H9 (cell line): Measurements from ENCODE around the gene TRPV4. TPM values are rescaled to one million over a fixed set of nuclear protein-coding genes. Genes with fewer than 3 reads are reported as not detected.

Source experiments
- DNase-seq: peaks from one replicate; pipeline ENCODE4 v3.0.0-alpha.2; 2017
- H2AFZ ChIP-seq: one replicate; pipeline ENCODE4 v1.6.1; 2013; ENCODE audit warnings: mild to moderate bottlenecking, low read length, control low read depth, moderate library complexity
- H2AK5ac ChIP-seq: 2 replicates; pipeline ENCODE4 v1.6.1; 2013; ENCODE audit warnings: low read length, control low read depth, mixed read lengths; ENCODE audit not compliant: insufficient read length
- H2BK120ac ChIP-seq: one replicate; pipeline ENCODE4 v1.6.1; 2013; ENCODE audit warnings: low read depth, mild to moderate bottlenecking, low read length, control low read depth, inconsistent platforms; ENCODE audit not compliant: poor library complexity, severe bottlenecking
- H2BK12ac ChIP-seq: 2 replicates; pipeline ENCODE4 v1.6.1; 2013; ENCODE audit warnings: low read length, control low read depth, mixed read lengths, low read depth; ENCODE audit not compliant: insufficient read length
- H2BK15ac ChIP-seq: 2 replicates; pipeline ENCODE4 v1.6.1; 2013; ENCODE audit warnings: low read depth, low read length, control low read depth
- H2BK20ac ChIP-seq: one replicate; pipeline ENCODE4 v1.6.1; 2013; ENCODE audit warnings: low read depth, mild to moderate bottlenecking, low read length, control low read depth, inconsistent platforms; ENCODE audit not compliant: poor library complexity, severe bottlenecking
- H2BK5ac ChIP-seq: 2 replicates; pipeline ENCODE4 v1.6.1; 2013; ENCODE audit warnings: low read length, control low read depth, mixed read lengths; ENCODE audit not compliant: insufficient read length
- H3K14ac ChIP-seq: 2 replicates; pipeline ENCODE4 v1.6.1; 2013; ENCODE audit warnings: low read length, control low read depth; ENCODE audit not compliant: insufficient read depth
- H3K18ac ChIP-seq: 2 replicates; pipeline ENCODE4 v1.6.1; 2013; ENCODE audit warnings: low read depth, mild to moderate bottlenecking, mixed read lengths, low read length, control low read depth; ENCODE audit not compliant: insufficient read length
- H3K23ac ChIP-seq: 2 replicates; pipeline ENCODE4 v1.6.1; 2013; ENCODE audit warnings: low read length, control low read depth, mixed read lengths, low read depth; ENCODE audit not compliant: insufficient read length
- H3K23me2 ChIP-seq: 2 replicates; pipeline ENCODE4 v1.6.1; 2013; ENCODE audit warnings: low read depth, mild to moderate bottlenecking, mixed read lengths, low read length, control low read depth; ENCODE audit not compliant: insufficient read length, poor library complexity, severe bottlenecking
- H3K27ac ChIP-seq: 2 replicates; pipeline ENCODE4 v1.5.1; 2013; ENCODE audit warnings: low read length, control low read depth, mixed read lengths, low read depth; ENCODE audit not compliant: insufficient read length
- H3K27me3 ChIP-seq: 2 replicates; pipeline ENCODE4 v1.6.1; 2013; ENCODE audit warnings: low read length, control low read depth, inconsistent platforms; ENCODE audit not compliant: insufficient read depth
- H3K4ac ChIP-seq: 2 replicates; pipeline ENCODE4 v1.6.1; 2013; ENCODE audit warnings: low read depth, mild to moderate bottlenecking, control low read depth, inconsistent platforms, low read length, moderate library complexity
- H3K4me1 ChIP-seq: 2 replicates; pipeline ENCODE4 v1.6.1; 2013; ENCODE audit warnings: low read length, control low read depth, inconsistent platforms; ENCODE audit not compliant: insufficient read depth
- H3K4me2 ChIP-seq: 2 replicates; pipeline ENCODE4 v1.6.1; 2013; ENCODE audit warnings: low read length, control low read depth, mixed read lengths; ENCODE audit not compliant: insufficient read length, insufficient read depth
- H3K56ac ChIP-seq: 2 replicates; pipeline ENCODE4 v1.6.1; 2013; ENCODE audit warnings: low read depth, mild to moderate bottlenecking, mixed read lengths, low read length, control low read depth; ENCODE audit not compliant: insufficient read length
- H3K79me1 ChIP-seq: 2 replicates; pipeline ENCODE4 v1.6.1; 2013; ENCODE audit warnings: low read depth, mild to moderate bottlenecking, moderate library complexity, low read length, control low read depth, inconsistent platforms; ENCODE audit not compliant: insufficient read depth, poor library complexity, severe bottlenecking
- H3K79me2 ChIP-seq: 2 replicates; pipeline ENCODE4 v1.6.1; 2013; ENCODE audit warnings: low read length, control low read depth, inconsistent platforms; ENCODE audit not compliant: insufficient read depth
- H3K9ac ChIP-seq: 2 replicates; pipeline ENCODE4 v1.6.1; 2013; ENCODE audit warnings: low read length, control low read depth, mixed read lengths; ENCODE audit not compliant: insufficient read length; ENCODE audit errors: extremely low read depth
- H3K9me3 ChIP-seq: one replicate; pipeline ENCODE4 v1.6.1; 2013; ENCODE audit warnings: low read depth, low read length, inconsistent platforms; ENCODE audit not compliant: control insufficient read depth
- H3T11ph ChIP-seq: one replicate; pipeline ENCODE4 v1.6.1; 2013; ENCODE audit warnings: mild to moderate bottlenecking, low read length, control low read depth, inconsistent platforms
- H4K20me1 ChIP-seq: one replicate; pipeline ENCODE4 v1.6.1; 2013; ENCODE audit not compliant: control insufficient read depth, insufficient read length, insufficient read depth
- H4K5ac ChIP-seq: 2 replicates; pipeline ENCODE4 v1.6.1; 2013; ENCODE audit warnings: low read depth, mild to moderate bottlenecking, mixed read lengths, low read length, control low read depth; ENCODE audit not compliant: insufficient read length
- H4K8ac ChIP-seq: replicated peaks from 2 replicates; pipeline ENCODE4 v1.6.1; 2013; ENCODE audit warnings: low read length, control low read depth, mixed read lengths, low read depth; ENCODE audit not compliant: insufficient read length
- H4K91ac ChIP-seq: 2 replicates; pipeline ENCODE4 v1.6.1; 2013; ENCODE audit warnings: low read depth, mild to moderate bottlenecking, moderate library complexity, mixed read lengths, low read length, control low read depth; ENCODE audit not compliant: insufficient read length
- H3K27ac Mint-ChIP-seq, 3 experiments: 2 replicates in 2 of 3; 3 replicates in 1 of 3; pipeline ENCODE4 v1.8.0; 2020 to 2021; ENCODE audit warnings: mixed read lengths in 3 of 3, mild to moderate bottlenecking in 1 of 3, moderate library complexity in 1 of 3
- H3K27me3 Mint-ChIP-seq: 2 replicates; pipeline ENCODE4 v1.8.0; 2021; ENCODE audit warnings: low read depth, mild to moderate bottlenecking, moderate library complexity, mixed read lengths
- H3K36me3 Mint-ChIP-seq, 3 experiments: 2 replicates in 2 of 3; 3 replicates in 1 of 3; pipeline ENCODE4 v1.8.0; 2020 to 2021; ENCODE audit warnings: low read depth in 3 of 3, mixed read lengths in 3 of 3; ENCODE audit not compliant: insufficient read depth in 1 of 3
- H3K4me1 Mint-ChIP-seq, 2 experiments: 2 replicates each; pipeline ENCODE4 v1.8.0; 2020; ENCODE audit warnings: mixed read lengths in 2 of 2
- H3K4me3 Mint-ChIP-seq, 2 experiments: 2 replicates in 1 of 2; 3 replicates in 1 of 2; pipeline ENCODE4 v1.8.0; 2020 to 2021; ENCODE audit warnings: mild to moderate bottlenecking in 2 of 2, mixed read lengths in 2 of 2, moderate library complexity in 1 of 2
- H3K9me3 Mint-ChIP-seq, 2 experiments: 2 replicates in 1 of 2; 3 replicates in 1 of 2; pipeline ENCODE4 v1.8.0; 2020; ENCODE audit warnings: mild to moderate bottlenecking in 2 of 2, mixed read lengths in 2 of 2, moderate library complexity in 1 of 2
- CTCF ChIP-seq: fragments of 200-600 bp; sonication (generic); conservative IDR thresholded peaks from 3 replicates; pipeline ENCODE4 v1.8.0; 2021; ENCODE audit warnings: antibody characterized with exemption, mild to moderate bottlenecking
- WGBS: extraction: QIAGEN DNeasy Blood & Tissue Kit; methylation state at CpG from one replicate; pipeline ENCODE4 v1.1.7; 2013; ENCODE audit warnings: missing lambda C conversion rate, low lambda C conversion rate, mixed read lengths; ENCODE audit not compliant: insufficient read length; ENCODE audit errors: extremely low coverage; 5-methylcytosine and 5-hydroxymethylcytosine counted together
- total RNA-seq: library from RNA; stranded (reverse); gene quantifications from 2 replicates; pipeline ENCODE4 v1.2.1, GENCODE V29; 2021

Gene TRPV4
- total RNA-seq, 1 experiment from 2014 or later = 4.9 TPM

GRCh38 chr12:109835827-109836226 lies 2.6 kb upstream of the TRPV4 start:
- Histone ChIP-seq H3K27ac (no peak overlapping the region), H3K14ac (no peak overlapping the region; the same call in 1 of the 2 replicates), H2BK15ac (no peak overlapping the region), H3K79me2 (no peaks in the 10 kb centered on the region), H3K9me3 (no peaks in the 10 kb centered on the region), H3K23me2 (no peaks in the 10 kb centered on the region), H2AFZ (no peak overlapping the region), H4K20me1 (no peaks in the 10 kb centered on the region), H3K56ac (no peak overlapping the region), H3T11ph (no peak overlapping the region), H2AK5ac (no peak overlapping the region), H3K9ac (no peak overlapping the region), H2BK12ac (no peak overlapping the region), H2BK5ac (no peak overlapping the region), H3K79me1 (no peaks in the 10 kb centered on the region), H4K91ac (no peak overlapping the region), H3K27me3 (no peaks in the 10 kb centered on the region), H3K23ac (no peak overlapping the region), H3K4me2 (no peak overlapping the region), H4K5ac (no peak overlapping the region), H3K4me1 (no peaks in the 10 kb centered on the region), H2BK20ac (no peak overlapping the region), H3K18ac (no peak overlapping the region), H3K4ac (no peak overlapping the region), H4K8ac (no peak overlapping the region), H2BK120ac (no peak overlapping the region)
- H3K36me3 Mint-ChIP-seq = no peaks in the 10 kb centered on the region
- H3K4me1 Mint-ChIP-seq = peaks cover 20 to 27% of the 10 kb centered on the region in 2 experiments
- no CpG with 5 or more reads among the region's 4 CpGs for WGBS
- no peak overlapping the region for H3K4me3 Mint-ChIP-seq
- H3K27ac Mint-ChIP-seq = no peak overlapping the region
- H3K27me3 Mint-ChIP-seq = peaks cover 3% of the 10 kb centered on the region
- no peak for TF ChIP-seq CTCF
- DNase-seq = no peak
- no peaks in the 10 kb centered on the region; a peak in 1 of 5 replicates for H3K9me3 Mint-ChIP-seq
